DOHH2 (cell line): ENCODE results near the gene GGCT.

Source experiments
- H3F3A ChIP-seq: fragments of 200-600 bp; sonication (generic), shearing (Covaris generic); 2 replicates; pipeline ENCODE4 v1.6.0; 2016; ENCODE audit warnings: antibody characterized with exemption, mild to moderate bottlenecking; ENCODE audit not compliant: control insufficient read depth, insufficient read depth
- H3K27ac ChIP-seq: fragments of 200-600 bp; sonication (generic); 2 replicates; pipeline ENCODE4 v1.5.1; 2014; ENCODE audit warnings: low read depth, mild to moderate bottlenecking, low read length, moderate library complexity
- H3K27me3 ChIP-seq: fragments of 200-600 bp; sonication (generic); 2 replicates; pipeline ENCODE4 v1.6.1; 2014; ENCODE audit warnings: mild to moderate bottlenecking, low read length, mixed read lengths; ENCODE audit not compliant: control insufficient read depth
- H3K36me3 ChIP-seq: fragments of 200-600 bp; sonication (generic); 2 replicates; pipeline ENCODE4 v1.6.1; 2014; ENCODE audit warnings: mild to moderate bottlenecking, low read length, moderate library complexity, mixed read lengths; ENCODE audit not compliant: control insufficient read depth
- H3K4me1 ChIP-seq: fragments of 200-600 bp; sonication (generic); 2 replicates; pipeline ENCODE4 v1.6.1; 2014; ENCODE audit warnings: mild to moderate bottlenecking, low read length, mixed read lengths; ENCODE audit not compliant: control insufficient read depth
- H3K4me2 ChIP-seq: fragments of 200-600 bp; sonication (generic); 2 replicates; pipeline ENCODE4 v1.6.0; 2014; ENCODE audit warnings: mild to moderate bottlenecking, low read length, moderate library complexity
- H3K4me3 ChIP-seq: fragments of 200-600 bp; sonication (generic); 2 replicates; pipeline ENCODE4 v1.5.1; 2014; ENCODE audit warnings: mild to moderate bottlenecking, low read length, mixed read lengths
- H3K79me2 ChIP-seq: fragments of 200-600 bp; sonication (generic); 2 replicates; pipeline ENCODE4 v1.6.1; 2014; ENCODE audit warnings: mild to moderate bottlenecking, low read length, mixed read lengths; ENCODE audit not compliant: control insufficient read depth
- H3K9me2 ChIP-seq: fragments of 200-600 bp; sonication (generic); replicated peaks from 2 replicates; pipeline ENCODE4 v1.6.1; 2014; ENCODE audit warnings: mild to moderate bottlenecking, low read length, mixed read lengths; ENCODE audit not compliant: control insufficient read depth
- H3K9me3 ChIP-seq: fragments of 200-600 bp; sonication (generic); 2 replicates; pipeline ENCODE4 v1.6.1; 2014; ENCODE audit warnings: antibody characterized with exemption, low read length, mixed read lengths; ENCODE audit not compliant: control insufficient read depth, insufficient read depth
- H4K20me1 ChIP-seq: fragments of 200-600 bp; sonication (generic); 2 replicates; pipeline ENCODE4 v1.6.0; 2014; ENCODE audit warnings: low read depth, mild to moderate bottlenecking, antibody characterized with exemption, low read length, moderate library complexity; ENCODE audit not compliant: control insufficient read depth, insufficient read depth
- CTCF ChIP-seq: fragments of 200-600 bp; sonication (generic); IDR thresholded peaks from one replicate; pipeline ENCODE4 v1.5.1; 2014; ENCODE audit warnings: antibody characterized with exemption, mild to moderate bottlenecking, low read depth, low read length; ENCODE audit not compliant: poor library complexity, severe bottlenecking
- EZH2phosphoT487 ChIP-seq: fragments of 200-600 bp; sonication (generic); IDR thresholded peaks from 2 replicates; pipeline ENCODE4 v1.6.1; 2017; ENCODE audit warnings: borderline replicate concordance, mild to moderate bottlenecking, antibody characterized with exemption, low read length, moderate library complexity, mixed read lengths

GGCT gene

DNA sequence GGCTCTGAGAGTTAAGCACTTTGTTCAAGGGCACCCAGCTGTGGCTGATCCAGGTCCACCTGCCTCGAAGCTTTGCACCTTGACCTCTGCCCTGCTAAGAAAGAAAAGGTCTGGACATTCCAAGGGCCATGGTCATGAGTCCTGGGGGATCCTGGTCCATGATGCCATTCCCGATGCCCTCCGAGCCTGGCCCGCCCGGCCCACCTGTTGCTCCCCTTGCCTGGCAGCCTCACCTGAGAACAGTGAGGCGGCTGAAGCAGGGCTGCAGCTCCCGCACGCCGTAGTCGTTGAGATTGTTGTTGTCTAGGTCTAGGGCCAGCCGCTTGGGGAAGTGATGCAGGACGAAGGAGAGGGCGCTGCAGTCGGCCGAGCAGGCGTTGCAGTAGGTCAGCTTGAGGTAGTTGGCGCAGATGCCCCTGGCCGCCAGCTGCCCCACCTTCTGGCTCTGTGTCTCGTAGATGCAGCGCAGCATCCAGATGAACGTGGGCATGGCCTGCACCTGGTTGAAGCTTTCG is 53.6 kb downstream of the GGCT start:
- Histone ChIP-seq H3K79me2 (no peaks in the 10 kb centered on the region), H4K20me1 (no peaks in the 10 kb centered on the region), H3K4me2 (no peak overlapping the region), H3K36me3 (no peaks in the 10 kb centered on the region; the same call in 1 of the 2 replicates), H3K4me3 (no peak overlapping the region), H3F3A (0 out of 2 replicates have a peak, but pooled peaks cover 2% of the 10 kb centered on the region), H3K27ac (no peak overlapping the region), H3K9me3 (no peaks in the 10 kb centered on the region), H3K4me1 (peaks cover 27% of the 10 kb centered on the region), H3K27me3 (no peaks in the 10 kb centered on the region), H3K9me2 (no peaks in the 10 kb centered on the region)
- no peak for TF ChIP-seq EZH2phosphoT487

DNA sequence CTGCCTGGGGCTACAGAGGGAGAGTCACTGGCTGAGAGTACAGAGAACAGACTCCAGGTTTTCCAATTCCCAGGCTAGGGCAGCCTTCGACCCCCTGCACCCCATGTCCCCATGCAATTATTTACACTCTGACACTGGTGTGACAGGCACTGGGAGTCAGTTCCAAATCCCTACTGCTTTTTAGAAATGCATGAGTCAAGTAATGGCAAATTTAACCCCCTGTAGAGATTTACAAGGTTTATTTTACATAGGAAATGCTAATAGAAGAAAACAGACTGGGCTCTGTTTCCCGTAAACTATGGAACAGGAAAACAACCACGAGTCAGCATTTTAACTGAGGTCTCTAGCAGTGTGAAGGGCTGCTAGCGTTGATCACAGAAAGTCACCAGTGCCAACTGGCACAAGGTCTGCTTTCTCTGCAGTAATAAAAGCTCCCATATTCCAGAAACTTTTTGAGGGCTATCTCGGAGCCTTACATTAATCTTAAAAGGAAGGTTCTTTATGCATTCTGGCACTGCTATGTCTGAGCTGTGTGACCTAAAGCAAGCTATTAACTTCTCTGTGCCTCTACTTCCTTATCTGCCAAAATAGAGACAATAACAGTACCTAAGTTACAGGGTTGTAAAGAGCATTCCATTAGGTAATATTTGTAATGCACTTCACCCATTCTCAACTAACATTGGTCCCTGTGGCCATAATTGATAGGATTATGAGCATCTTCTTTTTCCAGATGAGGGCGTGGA is 54.2 kb downstream of the GGCT start:
- no peaks in the 10 kb centered on the region for H3K79me2 ChIP-seq
- 0 out of 2 replicates have a peak, but pooled peaks cover 2% of the 10 kb centered on the region for H3F3A ChIP-seq
- H3K4me3 ChIP-seq: no peak overlapping the region
- H4K20me1 ChIP-seq: no peaks in the 10 kb centered on the region
- H3K27ac ChIP-seq: no peak overlapping the region
- no peaks in the 10 kb centered on the region; the same call in 1 of the 2 replicates for H3K36me3 ChIP-seq
- no peak overlapping the region for H3K4me2 ChIP-seq
- no peak for TF ChIP-seq CTCF
- no peak for TF ChIP-seq EZH2phosphoT487
- no peaks in the 10 kb centered on the region for H3K27me3 ChIP-seq
- peaks cover 34% of the 10 kb centered on the region for H3K4me1 ChIP-seq
- H3K9me2 ChIP-seq: no peaks in the 10 kb centered on the region
- no peaks in the 10 kb centered on the region for H3K9me3 ChIP-seq

- Histone ChIP-seq H3K27ac (no peak overlapping the region), H3K4me2 (peak overlapping the region; percentile 20; the same call in 1 of the 2 replicates), H3K4me3 (no peak overlapping the region), H3K27me3 (no peaks in the 10 kb centered on the region), H3F3A (0 out of 2 replicates have a peak, but pooled peaks cover 2% of the 10 kb centered on the region), H3K4me1 (peaks cover 29% of the 10 kb centered on the region), H3K79me2 (no peaks in the 10 kb centered on the region), H4K20me1 (no peaks in the 10 kb centered on the region), H3K9me2 (no peaks in the 10 kb centered on the region), H3K9me3 (no peaks in the 10 kb centered on the region), H3K36me3 (no peaks in the 10 kb centered on the region)
- TF ChIP-seq EZH2phosphoT487 (no peak), CTCF (no peak)
Measured at GRCh38 chr7:30448461-30449189, 56.0 kb downstream of the GGCT start.
